GM18909 (cell line): ENCODE measurements around the gene PLD6.
A peak's percentile ranks its signal among the peaks of the same experiment; 100 is the strongest.
"Not testable (repeated sequence)": the region's sequence is repeated elsewhere in the genome, so short reads cannot be mapped to it uniquely, and the experiment has no call there.

Source experiments
- ATAC-seq: cut with Tn5 transposase; IDR thresholded peaks from one replicate; pipeline ENCODE4 v1.9.1; 2021; ENCODE audit warnings: mild to moderate bottlenecking; ENCODE audit not compliant: unreplicated experiment, poor library complexity

The PLD6 gene

DNA sequence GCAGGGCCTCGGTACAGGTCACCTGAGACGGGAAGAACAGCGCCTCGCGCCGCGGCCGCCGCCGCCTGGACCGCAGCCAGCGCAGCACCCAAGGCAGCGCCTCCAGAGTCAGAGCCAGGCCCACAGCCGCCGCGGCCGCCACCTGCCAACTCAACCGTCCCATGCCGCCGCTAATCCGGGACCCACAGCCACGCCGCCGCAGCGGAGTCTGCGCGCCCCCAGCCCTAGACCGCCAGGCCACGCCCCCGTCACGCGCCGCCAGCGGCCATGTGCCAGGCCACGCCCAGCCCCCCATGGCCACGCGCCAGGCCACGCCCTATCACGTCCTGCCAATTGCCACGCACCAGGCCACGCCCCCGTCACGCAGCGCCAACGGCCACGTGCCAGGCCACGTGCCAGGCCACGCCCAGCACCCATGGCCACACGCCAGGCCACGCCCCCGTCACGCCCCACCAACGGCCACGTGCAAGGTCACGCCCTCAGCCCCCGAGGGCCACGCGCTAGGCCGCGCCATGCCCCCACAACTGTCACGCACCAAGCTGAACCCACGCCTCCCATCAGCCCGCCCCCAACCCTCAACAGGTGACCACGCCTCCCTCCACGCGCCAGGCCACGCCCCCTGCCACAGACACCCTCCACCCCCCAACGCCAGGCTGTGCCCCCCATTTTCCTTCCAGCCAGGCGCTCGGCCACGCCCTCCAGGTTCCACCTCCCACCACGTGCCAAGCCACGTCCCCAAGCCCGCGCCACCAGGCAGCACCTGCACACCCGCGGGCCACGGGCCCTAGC is at the start of gene PLD6:
Gene PLD6, minus strand, starts transcription at position 210 of the 789 bp plus-strand sequence. Its CDS starts 47 bp downstream, at position 163.
- ATAC-seq, result peak; percentile 59

DNA sequence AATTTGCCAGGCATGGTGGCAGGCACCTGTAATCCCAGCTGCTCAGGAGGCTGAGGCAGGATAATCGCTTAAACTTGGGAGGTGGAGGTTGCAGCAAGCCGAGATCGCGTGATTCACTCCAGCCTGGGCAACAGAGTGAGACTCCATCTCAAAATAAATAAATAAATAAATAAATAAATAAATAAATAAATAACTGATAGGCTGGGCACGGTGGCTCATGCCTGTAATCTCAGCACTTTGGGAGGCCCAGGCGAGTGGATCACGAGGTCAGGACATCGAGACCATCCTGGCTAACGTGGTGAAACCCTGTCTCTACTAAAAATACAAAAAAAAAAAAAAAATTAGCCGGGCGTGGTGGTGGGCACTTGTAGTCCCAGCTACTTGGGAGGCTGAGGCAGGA is 49.6 kb upstream of the PLD6 start:
- not testable (repeated sequence) for ATAC-seq

DNA sequence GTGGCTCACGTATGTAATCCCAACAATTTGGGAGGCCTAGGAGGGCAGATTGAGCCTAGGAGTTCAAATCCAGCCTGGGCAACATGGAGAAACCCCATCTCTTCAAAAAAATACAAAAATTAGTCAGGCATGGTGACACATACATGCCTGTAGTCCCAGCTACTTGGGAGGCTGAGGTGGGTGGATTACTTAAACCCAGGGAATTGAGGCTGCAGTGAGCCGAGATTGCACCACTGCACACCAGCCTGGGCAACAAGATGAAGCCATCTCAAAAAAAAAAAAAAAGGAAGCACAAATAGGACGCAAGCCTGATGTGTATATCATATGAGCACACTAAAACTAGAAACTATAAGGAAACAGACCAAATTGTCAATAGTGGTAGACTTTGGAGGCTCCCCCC is 47.9 kb upstream of the PLD6 start:
- ATAC-seq, result no peak

- ATAC-seq, result no peak
Observed at GRCh38 chr17:17253406-17253805, 47.3 kb upstream of the PLD6 start.

- ATAC-seq, result no peak
Observed at GRCh38 chr17:17252149-17252661, 46.1 kb upstream of the PLD6 start.

GRCh38 chr17:17246879-17247278 is 40.7 kb upstream of the PLD6 start:
- no peak for ATAC-seq

DNA sequence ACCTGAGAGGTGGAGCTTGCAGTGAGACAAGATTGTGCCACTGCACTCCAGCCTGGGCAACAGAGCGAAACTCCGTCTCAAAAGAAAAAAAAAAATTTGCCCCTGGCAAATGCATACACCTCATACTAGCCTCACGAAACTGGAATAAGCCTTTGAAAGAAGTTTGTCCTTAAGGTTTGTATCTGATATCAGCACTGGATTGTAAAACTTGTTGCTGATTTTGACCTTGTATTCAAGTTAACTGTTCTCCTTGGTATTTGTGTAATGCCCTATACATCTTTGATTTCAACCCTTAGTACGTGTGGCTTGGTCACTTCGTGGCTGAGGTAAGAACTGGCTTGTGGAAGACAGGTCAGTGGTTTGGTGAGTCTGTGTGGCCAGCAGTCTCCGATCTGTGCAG is 37.0 kb upstream of the PLD6 start:
- ATAC-seq, result no peak

GRCh38 chr17:17242246-17242645 is 36.1 kb upstream of the PLD6 start:
- no peak for ATAC-seq

- ATAC-seq, result no peak
Observed at GRCh38 chr17:17241656-17242055, 35.5 kb upstream of the PLD6 start.

DNA sequence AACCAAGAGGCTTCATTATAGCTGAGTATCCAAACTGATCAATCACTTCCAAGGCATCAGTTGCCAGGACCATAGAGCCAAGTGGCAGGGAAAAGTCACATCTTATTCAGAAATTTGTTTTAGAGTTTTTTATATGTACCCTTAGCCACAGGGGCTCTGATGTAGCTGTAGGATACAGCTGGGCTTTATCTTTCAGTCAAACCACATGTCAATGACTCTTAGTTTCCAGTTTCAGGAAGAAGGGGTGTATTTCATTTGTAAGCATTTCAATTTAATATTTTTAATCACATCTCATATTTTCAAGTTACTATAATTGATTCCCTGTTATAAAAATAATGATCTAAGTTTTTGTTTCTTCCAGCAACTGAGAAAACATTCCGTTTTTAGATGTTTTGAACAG is 33.7 kb upstream of the PLD6 start:
- ATAC-seq, result no peak

GRCh38 chr17:17237026-17237799 is 31.1 kb upstream of the PLD6 start, which contains the start of gene FLCN:
Gene FLCN (minus strand): TSS chr17:17237168. CDS start chr17:17228137, 9,031 bp downstream.
- ATAC-seq, result peak; percentile 84

DNA sequence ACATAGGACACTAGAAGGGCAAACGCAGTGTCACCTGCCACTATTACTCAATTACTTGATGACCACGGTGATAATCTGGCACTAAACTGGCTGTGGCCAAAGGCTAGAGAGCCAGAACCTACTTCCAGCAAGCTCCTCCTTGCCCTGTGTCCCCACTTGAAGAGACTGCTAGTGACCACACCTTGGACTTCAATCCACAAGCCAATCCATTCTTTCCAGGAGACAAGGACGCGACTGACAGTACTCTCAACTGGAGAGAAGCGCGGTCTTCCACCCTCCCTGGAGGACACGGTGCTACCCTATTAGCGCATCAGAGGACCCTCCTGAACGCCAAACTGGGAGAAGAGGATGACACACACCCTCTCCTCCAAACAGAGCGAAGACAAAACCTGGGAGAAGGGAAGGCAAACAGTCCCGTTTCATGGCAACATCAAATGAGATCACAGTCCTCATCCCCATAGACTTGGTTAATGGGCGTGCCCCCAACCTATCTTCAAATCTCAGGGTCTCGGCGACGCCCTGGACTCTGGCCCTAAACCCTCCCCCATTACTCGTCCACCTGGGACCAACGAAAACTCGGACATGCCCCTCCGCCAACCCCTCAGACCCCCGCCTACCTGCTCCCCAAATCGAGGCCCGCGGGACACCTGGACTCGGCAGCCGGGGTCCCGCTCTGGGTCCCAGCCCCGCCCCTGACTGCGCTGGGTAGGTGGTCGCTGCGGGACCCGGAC is 30.3 kb upstream of the PLD6 start:
- ATAC-seq, result peak; percentile 33

DNA sequence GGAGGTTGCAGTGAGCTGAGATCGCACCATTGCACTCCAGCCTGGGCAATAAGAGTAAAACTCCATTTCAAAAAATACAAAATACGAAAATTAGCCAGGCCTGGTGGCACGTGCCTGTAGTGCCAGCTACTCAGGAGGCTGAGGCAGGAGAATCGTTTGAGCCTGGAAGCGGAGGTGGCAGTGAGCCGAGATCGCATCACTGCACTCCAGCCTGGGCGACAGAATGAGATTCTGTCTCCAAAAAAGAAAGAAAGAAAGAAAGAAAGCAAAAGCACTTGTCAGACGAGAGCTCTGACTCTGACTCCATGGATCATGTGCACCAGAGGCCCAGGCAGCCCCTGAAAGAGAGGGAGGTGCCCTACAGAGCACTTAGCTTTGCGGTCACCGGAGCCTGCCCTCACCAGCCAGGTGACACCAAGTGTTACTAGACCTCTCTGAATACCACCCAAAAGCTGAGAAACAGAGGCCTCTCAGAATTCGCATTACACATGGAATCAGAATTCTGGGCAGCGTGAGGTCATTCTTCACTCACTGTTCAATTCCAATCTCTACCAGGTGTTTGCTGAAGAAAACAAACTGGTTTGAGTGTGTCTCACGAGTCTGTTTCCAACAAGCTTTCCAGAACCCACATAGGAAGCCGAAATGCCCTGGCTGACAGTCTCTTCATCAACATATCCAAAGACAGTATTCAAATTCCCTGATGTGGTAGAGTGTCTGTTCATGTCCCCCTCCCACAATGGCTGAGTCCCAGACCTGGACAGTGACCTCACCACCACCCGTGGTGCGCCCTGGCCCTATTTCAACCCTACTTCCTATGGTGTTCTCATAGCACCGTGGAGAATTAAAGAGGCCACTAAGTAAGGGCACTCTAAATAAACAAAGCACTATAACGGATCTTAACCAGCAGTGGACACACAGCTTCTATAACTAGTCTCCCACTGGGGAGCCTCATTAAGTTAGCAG is 29.4 kb upstream of the PLD6 start:
- ATAC-seq, result no peak

DNA sequence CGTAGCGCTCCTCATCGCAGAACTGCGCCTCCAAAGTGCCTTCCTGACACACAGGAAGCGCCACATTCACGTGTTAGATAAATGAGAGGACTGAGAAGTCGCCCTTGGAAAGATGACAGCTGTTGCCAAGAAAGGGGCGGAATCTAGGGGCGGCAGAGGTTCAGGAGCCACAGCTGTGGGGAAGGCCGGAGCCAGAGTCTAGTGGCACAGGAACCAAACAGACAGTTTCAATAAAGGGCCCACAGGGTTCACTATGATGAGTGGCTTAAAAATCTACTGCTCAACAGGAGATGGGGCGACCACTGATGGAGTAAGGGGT is 26.1 kb upstream of the PLD6 start:
- no peak for ATAC-seq

DNA sequence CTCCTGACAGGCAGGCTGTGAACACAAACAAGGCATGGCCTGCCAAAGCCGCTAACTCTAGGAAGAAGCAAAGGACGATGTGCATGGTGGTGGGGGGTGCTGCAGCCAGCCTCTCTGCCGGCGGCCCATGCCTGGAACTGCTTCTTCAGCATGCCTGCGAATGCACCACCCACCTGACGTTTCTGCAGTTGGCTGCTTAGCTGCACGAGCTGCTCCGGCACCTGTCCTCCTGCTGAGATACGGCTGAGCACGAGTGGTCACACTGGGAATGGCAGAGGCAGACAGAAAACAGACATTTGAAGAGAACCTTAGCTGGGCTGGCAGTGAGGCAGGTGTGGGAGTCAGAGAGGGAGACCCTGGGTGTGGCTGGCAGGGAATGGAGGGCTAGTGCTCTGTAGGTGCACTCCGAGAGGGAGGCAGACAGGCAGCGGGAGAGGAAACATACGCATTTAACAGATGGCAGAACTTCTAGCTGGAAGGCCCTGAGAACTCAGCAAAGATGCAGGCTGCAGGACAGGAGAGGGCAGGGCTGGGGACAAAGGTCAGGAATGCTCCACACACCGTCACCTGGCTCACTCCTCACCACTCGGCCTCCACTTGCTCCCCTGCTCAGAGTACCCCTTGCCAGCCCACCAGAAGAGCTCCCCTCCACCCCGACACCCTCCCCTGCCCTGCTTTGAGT is 25.6 kb upstream of the PLD6 start:
- no peak for ATAC-seq

- no peak for ATAC-seq
Observed at GRCh38 chr17:17229416-17230384, 23.6 kb upstream of the PLD6 start.

DNA sequence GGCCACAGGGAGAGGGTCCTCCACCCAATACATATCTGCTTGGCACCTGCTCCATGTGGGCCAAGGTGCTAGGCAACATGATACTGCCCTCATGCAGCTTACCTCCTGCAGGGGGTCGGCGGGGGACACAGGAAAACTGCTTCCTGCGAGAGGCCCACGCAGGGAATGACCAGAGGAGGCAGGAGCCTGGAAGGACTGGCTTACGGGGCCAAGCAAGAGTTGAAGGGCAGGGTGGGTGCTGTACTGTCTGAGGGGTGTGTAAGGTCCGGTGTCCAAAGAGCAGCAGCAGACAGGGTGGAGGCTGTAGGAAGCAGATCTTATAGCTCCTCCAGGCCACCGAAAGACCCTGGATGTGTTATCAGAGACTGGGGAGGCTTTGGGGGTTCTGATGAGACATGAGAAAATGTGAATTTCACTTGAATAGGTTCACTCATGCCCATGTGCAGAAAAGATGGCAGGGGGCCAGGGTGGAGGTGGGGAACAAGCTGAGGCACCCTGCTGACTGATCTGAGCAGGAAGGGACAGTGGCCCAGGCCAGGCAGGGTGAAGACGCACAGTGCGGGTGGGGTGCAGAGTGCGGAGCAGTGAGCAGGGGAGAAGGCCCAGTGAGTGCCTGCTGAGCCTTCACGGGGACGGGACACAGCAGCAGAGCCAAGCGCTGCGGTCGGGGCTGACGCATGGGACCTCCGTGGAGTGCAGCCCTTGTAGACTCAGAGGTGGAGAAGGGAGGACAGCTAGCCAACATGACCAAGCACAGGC is 22.6 kb upstream of the PLD6 start:
- ATAC-seq, result no peak
